Astrocyte (in vitro differentiated cells and primary cell): ENCODE measurements around the gene WFDC12. TPM values are rescaled to one million over a fixed set of nuclear protein-coding genes. Genes with fewer than 3 reads are reported as not detected.

Experiments
- DNase-seq: peaks from one replicate; pipeline ENCODE4 v3.0.0-alpha.2; 2010; ENCODE audit warnings: low read depth
- FAIRE-seq: peaks from 2 replicates; lab custom pipeline; 2011; peaks lifted over from hg19 to GRCh38; lab: Jason Lieb, UNC
- H2AFZ ChIP-seq: 2 replicates; pipeline ENCODE4 v1.6.0; 2012; ENCODE audit warnings: low read depth, low read length, inconsistent platforms
- H3K27ac ChIP-seq: 2 replicates; pipeline ENCODE4 v1.5.1; 2011; ENCODE audit warnings: low read depth, low read length, inconsistent platforms
- H3K27me3 ChIP-seq: 2 replicates; pipeline ENCODE4 v1.6.0; 2011; ENCODE audit warnings: low read length, inconsistent platforms; ENCODE audit not compliant: insufficient read depth
- H3K36me3 ChIP-seq: 2 replicates; pipeline ENCODE4 v1.5.1; 2011; ENCODE audit warnings: low read length, inconsistent platforms; ENCODE audit not compliant: insufficient read depth
- H3K4me1 ChIP-seq: 2 replicates; pipeline ENCODE4 v1.5.1; 2011; ENCODE audit warnings: low read length, inconsistent platforms; ENCODE audit not compliant: insufficient read depth
- H3K4me2 ChIP-seq: 2 replicates; pipeline ENCODE4 v1.6.0; 2012; ENCODE audit warnings: low read length, inconsistent platforms
- H3K4me3 ChIP-seq: 2 replicates; pipeline ENCODE4 v1.5.1; 2011; ENCODE audit warnings: low read depth, mild to moderate bottlenecking, low read length, inconsistent platforms; ENCODE audit not compliant: insufficient read depth
- H3K79me2 ChIP-seq: 2 replicates; pipeline ENCODE4 v1.6.0; 2012; ENCODE audit warnings: mild to moderate bottlenecking, low read length, inconsistent platforms; ENCODE audit not compliant: insufficient read depth
- H3K9ac ChIP-seq: 2 replicates; pipeline ENCODE4 v1.6.0; 2012; ENCODE audit warnings: mild to moderate bottlenecking, low read length, inconsistent platforms
- H3K9me3 ChIP-seq: 2 replicates; pipeline ENCODE4 v1.5.1; 2012; ENCODE audit warnings: low read depth, mild to moderate bottlenecking, low read length, inconsistent platforms; ENCODE audit not compliant: insufficient read depth
- H4K20me1 ChIP-seq: 2 replicates; pipeline ENCODE4 v1.6.0; 2012; ENCODE audit warnings: low read length, inconsistent platforms; ENCODE audit not compliant: insufficient read depth
- H3K27ac Mint-ChIP-seq: one replicate; pipeline ENCODE4 v1.8.0; 2021; ENCODE audit warnings: mild to moderate bottlenecking, mixed read lengths; ENCODE audit not compliant: unreplicated experiment
- H3K27me3 Mint-ChIP-seq: one replicate; pipeline ENCODE4 v1.8.0; 2021; ENCODE audit warnings: low read depth, mixed read lengths; ENCODE audit not compliant: unreplicated experiment
- H3K36me3 Mint-ChIP-seq: one replicate; pipeline ENCODE4 v1.8.0; 2021; ENCODE audit warnings: low read depth, mixed read lengths; ENCODE audit not compliant: unreplicated experiment
- H3K4me1 Mint-ChIP-seq: one replicate; pipeline ENCODE4 v1.8.0; 2021; ENCODE audit warnings: low read depth, mixed read lengths; ENCODE audit not compliant: unreplicated experiment
- H3K4me3 Mint-ChIP-seq: one replicate; pipeline ENCODE4 v1.8.0; 2021; ENCODE audit warnings: mild to moderate bottlenecking, moderate library complexity, mixed read lengths; ENCODE audit not compliant: unreplicated experiment
- H3K9me3 Mint-ChIP-seq: one replicate; pipeline ENCODE4 v1.8.0; 2021; ENCODE audit warnings: mild to moderate bottlenecking, mixed read lengths; ENCODE audit not compliant: unreplicated experiment
- CTCF ChIP-seq: IDR thresholded peaks from 2 replicates; pipeline ENCODE4 v1.5.1; 2011; ENCODE audit warnings: low read depth, mild to moderate bottlenecking, inconsistent platforms, low read length, moderate library complexity; ENCODE audit not compliant: insufficient read depth
- EZH2 ChIP-seq: IDR thresholded peaks from 2 replicates; pipeline ENCODE4 v1.6.1; 2012; ENCODE audit warnings: mild to moderate bottlenecking, low read length, inconsistent platforms; ENCODE audit not compliant: insufficient read depth
- total RNA-seq: library from RNA; stranded (reverse); gene quantifications from 2 replicates; pipeline ENCODE4 v1.2.1, GENCODE V29; 2021

Gene WFDC12
- total RNA-seq, 1 donor from 2014 or later = not detected

DNA sequence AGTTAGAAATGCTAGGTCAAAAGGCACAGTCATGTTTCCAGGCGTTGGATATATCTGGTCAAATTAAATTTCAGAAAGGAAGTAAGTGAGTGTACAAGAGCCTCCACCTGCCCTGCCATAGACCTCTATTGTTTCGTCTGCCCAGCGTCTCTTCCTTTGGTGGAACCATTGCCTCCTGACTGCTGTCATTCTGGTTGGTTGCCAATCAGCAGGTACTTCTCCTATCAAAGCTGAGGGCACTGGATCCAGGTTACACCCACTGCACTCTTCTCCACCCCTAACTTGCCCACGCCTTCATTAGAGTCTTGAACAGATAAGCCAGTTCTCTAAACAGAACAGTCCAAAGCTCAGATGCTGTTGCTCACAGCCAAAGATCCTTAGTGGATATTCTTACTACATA, 6.7 kb downstream of the WFDC12 start:
- Histone ChIP-seq H3K27me3 (peaks cover 7% of the 10 kb centered on the region), H2AFZ (no peak overlapping the region), H3K4me2 (no peak overlapping the region), H3K9ac (no peak overlapping the region), H3K4me1 (no peaks in the 10 kb centered on the region), H3K36me3 (no peaks in the 10 kb centered on the region), H4K20me1 (no peaks in the 10 kb centered on the region), H3K79me2 (no peaks in the 10 kb centered on the region), H3K9me3 (no peaks in the 10 kb centered on the region), H3K27ac (no peak overlapping the region), H3K4me3 (no peak overlapping the region)
- H3K27ac Mint-ChIP-seq = no peak overlapping the region
- no peaks in the 10 kb centered on the region for H3K36me3 Mint-ChIP-seq
- no peaks in the 10 kb centered on the region for H3K4me1 Mint-ChIP-seq
- no peak for DNase-seq
- peaks cover 13% of the 10 kb centered on the region for H3K27me3 Mint-ChIP-seq
- H3K4me3 Mint-ChIP-seq = no peak overlapping the region
- peaks cover 8% of the 10 kb centered on the region for H3K9me3 Mint-ChIP-seq
- TF ChIP-seq EZH2 = no peak
- FAIRE-seq = no peak

DNA sequence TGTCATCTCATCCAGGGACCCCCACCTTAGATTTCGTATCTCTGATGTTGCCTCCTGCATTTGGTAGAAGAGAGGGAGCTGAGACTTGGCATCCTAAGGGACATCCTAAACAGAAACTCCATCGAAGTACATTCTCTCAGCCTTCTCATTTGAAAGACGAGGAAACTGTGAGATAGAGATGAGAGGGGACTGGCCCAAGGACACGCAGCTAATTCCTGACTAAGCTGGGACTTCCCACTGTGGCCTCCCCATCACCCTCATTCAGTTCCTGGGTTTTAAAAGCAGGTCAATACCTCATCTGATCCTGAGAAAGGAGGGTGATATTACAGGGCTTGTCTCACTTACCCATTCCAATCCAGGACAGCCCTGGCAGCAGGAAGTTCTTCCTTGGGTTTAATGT, 8.4 kb downstream of the WFDC12 start:
- H3K9me3 Mint-ChIP-seq = peaks cover 8% of the 10 kb centered on the region
- no peak overlapping the region for H3K4me3 Mint-ChIP-seq
- Histone ChIP-seq H3K9ac (no peak overlapping the region), H2AFZ (no peak overlapping the region), H3K4me1 (no peaks in the 10 kb centered on the region), H3K27ac (no peak overlapping the region), H3K4me2 (no peak overlapping the region), H3K79me2 (no peaks in the 10 kb centered on the region), H4K20me1 (no peaks in the 10 kb centered on the region), H3K27me3 (peaks cover 15% of the 10 kb centered on the region), H3K36me3 (no peaks in the 10 kb centered on the region), H3K4me3 (no peak overlapping the region), H3K9me3 (no peaks in the 10 kb centered on the region)
- H3K4me1 Mint-ChIP-seq = no peaks in the 10 kb centered on the region
- no peak overlapping the region for H3K27ac Mint-ChIP-seq
- DNase-seq = no peak
- no peak for FAIRE-seq
- TF ChIP-seq CTCF (no peak), EZH2 (no peak)
- no peaks in the 10 kb centered on the region for H3K36me3 Mint-ChIP-seq
- peaks cover 17% of the 10 kb centered on the region for H3K27me3 Mint-ChIP-seq

GRCh38 chr20:45115386-45115774, 8.9 kb downstream of the WFDC12 start:
- Mint-ChIP-seq H3K27ac (no peak overlapping the region), H3K27me3 (peaks cover 19% of the 10 kb centered on the region), H3K9me3 (peaks cover 6% of the 10 kb centered on the region), H3K4me1 (no peaks in the 10 kb centered on the region), H3K4me3 (no peak overlapping the region), H3K36me3 (no peaks in the 10 kb centered on the region)
- Histone ChIP-seq H3K9ac (no peak overlapping the region), H3K4me1 (no peaks in the 10 kb centered on the region), H3K27ac (no peak overlapping the region), H4K20me1 (no peaks in the 10 kb centered on the region), H3K36me3 (no peaks in the 10 kb centered on the region), H3K9me3 (no peaks in the 10 kb centered on the region), H3K27me3 (peaks cover 15% of the 10 kb centered on the region), H3K79me2 (no peaks in the 10 kb centered on the region), H3K4me3 (no peak overlapping the region), H2AFZ (no peak overlapping the region), H3K4me2 (no peak overlapping the region)
- DNase-seq (no peak), FAIRE-seq (no peak)
- TF ChIP-seq CTCF (no peak), EZH2 (no peak)
